Measurements from ENCODE around the gene SUMF1. TPM values are rescaled to one million over a fixed set of nuclear protein-coding genes. Genes with fewer than 3 reads are reported as not detected.

Gene SUMF1
- total and polyA plus RNA-seq, 2 donors (not counting 1 experiment from before 2014, with no cell fraction given), result 10.3 to 21.2 TPM

- Histone ChIP-seq H3K4me3 (ENCODE audit: control extremely low read depth in 1 of 5, extremely low read depth in 1 of 5, insufficient read depth in 1 of 5, low read depth in 2 of 5, low read length in 4 of 5) (no peak overlapping the region), H4K20me1 (ENCODE audit: control insufficient read depth, insufficient read depth, low read length, poor library complexity, severe bottlenecking) (no peaks in the 10 kb centered on the region), H3K4me1 (ENCODE audit: control insufficient read depth in 2 of 2, insufficient read depth in 2 of 2, low read length in 2 of 2) (no peaks in the 10 kb centered on the region), H3K9ac (ENCODE audit: low read length) (no peak overlapping the region), H3K36me3 (replicated peaks in 1 of 2; ENCODE audit: control extremely low read depth in 1 of 2, control insufficient read depth in 1 of 2, extremely low read depth in 1 of 2, insufficient read depth in 2 of 2, low read length in 1 of 2) (peaks cover 0 to 3% of the 10 kb centered on the region in 2 experiments), H2AFZ (ENCODE audit: insufficient read depth, low read depth, low read length, poor library complexity, severe bottlenecking) (no peak overlapping the region), H3K79me2 (ENCODE audit: control insufficient read depth, insufficient read depth, low read length) (no peaks in the 10 kb centered on the region), H3K27me3 (replicated peaks in 1 of 4; ENCODE audit: control extremely low read depth in 1 of 4, control insufficient read depth in 3 of 4, insufficient read depth in 4 of 4, low read length in 3 of 4) (no peaks in the 10 kb centered on the region), H3K4me2 (replicated peaks; ENCODE audit: low read depth, low read length, poor library complexity, severe bottlenecking) (no peak overlapping the region), H3K27ac (ENCODE audit: low read length in 2 of 2) (no peak overlapping the region), H3K9me3 (ENCODE audit: control extremely low read depth in 1 of 3, control insufficient read depth in 2 of 3, insufficient read depth in 1 of 3, low read length in 2 of 3) (no peaks in the 10 kb centered on the region)
- ChIA-PET POLR2A (no interaction called here), CTCF (interaction anchor here (6.3 kb wide), 1 partner anchor 12 kb away, joined by 33 read pairs; no protein-coding TSS in a partner anchor)
- no peak overlapping the region for H3K27ac Mint-ChIP-seq
- ATAC-seq (ENCODE audit: low read depth) (no peak), DNase-seq (no peak)
- H3K9me3 Mint-ChIP-seq (ENCODE audit: insufficient read depth), result no peaks in the 10 kb centered on the region
- TF ChIP-seq EZH2 (IDR thresholded peaks at IDR 0.05; ENCODE audit: borderline replicate concordance, insufficient read depth, low read depth, low read length, poor library complexity, severe bottlenecking) (no peak), CTCF (IDR thresholded peaks at IDR 0.05) (no peak)
- H3K4me1 Mint-ChIP-seq, result no peaks in the 10 kb centered on the region
- H3K27me3 Mint-ChIP-seq, result no peaks in the 10 kb centered on the region
- no peak overlapping the region for H3K4me3 Mint-ChIP-seq
- 100% methylated on average over 3 of the region's 5 CpGs for WGBS (ENCODE audit: insufficient coverage)
- intact Hi-C loops (cut with micrococcal nuclease), result no loop called here
Observed at GRCh38 chr3:4338751-4339150, 128.3 kb downstream of the SUMF1 start.

GRCh38 chr3:4336850-4337546 lies 130.1 kb downstream of the SUMF1 start:
- DNase-seq (no peak), ATAC-seq (ENCODE audit: low read depth) (no peak)
- Histone ChIP-seq H3K27me3 (replicated peaks in 1 of 4; ENCODE audit: control extremely low read depth in 1 of 4, control insufficient read depth in 3 of 4, insufficient read depth in 4 of 4, low read length in 3 of 4) (no peaks in the 10 kb centered on the region), H3K36me3 (replicated peaks in 1 of 2; ENCODE audit: control extremely low read depth in 1 of 2, control insufficient read depth in 1 of 2, extremely low read depth in 1 of 2, insufficient read depth in 2 of 2, low read length in 1 of 2) (no peaks in the 10 kb centered on the region), H2AFZ (ENCODE audit: insufficient read depth, low read depth, low read length, poor library complexity, severe bottlenecking) (no peak overlapping the region), H3K27ac (ENCODE audit: low read length in 2 of 2) (no peak overlapping the region), H4K20me1 (ENCODE audit: control insufficient read depth, insufficient read depth, low read length, poor library complexity, severe bottlenecking) (no peaks in the 10 kb centered on the region), H3K4me2 (replicated peaks; ENCODE audit: low read depth, low read length, poor library complexity, severe bottlenecking) (no peak overlapping the region), H3K4me3 (ENCODE audit: control extremely low read depth in 1 of 5, extremely low read depth in 1 of 5, insufficient read depth in 1 of 5, low read depth in 2 of 5, low read length in 4 of 5) (no peak overlapping the region), H3K79me2 (ENCODE audit: control insufficient read depth, insufficient read depth, low read length) (no peaks in the 10 kb centered on the region), H3K9me3 (ENCODE audit: control extremely low read depth in 1 of 3, control insufficient read depth in 2 of 3, insufficient read depth in 1 of 3, low read length in 2 of 3) (no peaks in the 10 kb centered on the region), H3K4me1 (ENCODE audit: control insufficient read depth in 2 of 2, insufficient read depth in 2 of 2, low read length in 2 of 2) (no peaks in the 10 kb centered on the region), H3K9ac (ENCODE audit: low read length) (no peak overlapping the region)
- Mint-ChIP-seq H3K4me1 (no peaks in the 10 kb centered on the region), H3K27ac (no peak overlapping the region), H3K4me3 (no peak overlapping the region), H3K27me3 (no peaks in the 10 kb centered on the region), H3K9me3 (ENCODE audit: insufficient read depth) (no peaks in the 10 kb centered on the region)
- TF ChIP-seq CTCF (IDR thresholded peaks at IDR 0.05) (no peak), EZH2 (IDR thresholded peaks at IDR 0.05; ENCODE audit: borderline replicate concordance, insufficient read depth, low read depth, low read length, poor library complexity, severe bottlenecking) (no peak)
- POLR2A ChIA-PET, result no interaction called here
- intact Hi-C loops (cut with micrococcal nuclease), result no loop called here
- CTCF ChIA-PET, result interaction anchor here (6.3 kb wide), 1 partner anchor 14 kb away, joined by 33 read pairs; no protein-coding TSS in a partner anchor
- WGBS (ENCODE audit: insufficient coverage), result 90% methylated on average over 3 of the region's 3 CpGs
